ENCODE data around the gene LUM.
A peak's percentile ranks its signal among the peaks of the same experiment; 100 is the strongest.

Gene LUM

GRCh38 chr12:91129662-91130362, 18.5 kb upstream of the LUM start:
- in situ Hi-C loops (cut with HindIII; ENCODE audit: low pct_unique_long_range_greater_than_20kb, low sequenced_read_pairs): no loop called here
- DNase-seq (ENCODE audit: low read depth in 1 of 2, low spot score in 1 of 2): no peak
- TF ChIP-seq JUND (IDR thresholded peaks at IDR 0.05; ENCODE audit: low read depth): no peak

GRCh38 chr12:91127751-91128150, 16.5 kb upstream of the LUM start:
- no peak for TF ChIP-seq JUND (IDR thresholded peaks at IDR 0.05; ENCODE audit: low read depth)
- DNase-seq (ENCODE audit: low read depth in 1 of 2, low spot score in 1 of 2): no peak
- in situ Hi-C loops (cut with HindIII; ENCODE audit: low pct_unique_long_range_greater_than_20kb, low sequenced_read_pairs): no loop called here

- in situ Hi-C loops (cut with HindIII; ENCODE audit: low pct_unique_long_range_greater_than_20kb, low sequenced_read_pairs): no loop called here
- TF ChIP-seq JUND (IDR thresholded peaks at IDR 0.05; ENCODE audit: low read depth): no peak
Observed at GRCh38 chr12:91127306-91127705, 16.0 kb upstream of the LUM start.

GRCh38 chr12:91126516-91126915, 15.2 kb upstream of the LUM start:
- TF ChIP-seq JUND (IDR thresholded peaks at IDR 0.05; ENCODE audit: low read depth): no peak
- no peak for DNase-seq (ENCODE audit: low read depth in 1 of 2, low spot score in 1 of 2)
- in situ Hi-C loops (cut with HindIII; ENCODE audit: low pct_unique_long_range_greater_than_20kb, low sequenced_read_pairs): no loop called here

More at GRCh38 chr12:91127306-91127705, 16.0 kb upstream of the LUM start:
- DNase-seq (ENCODE audit: low read depth in 1 of 2, low spot score in 1 of 2): no peak

GRCh38 chr12:91123236-91123916, 12.1 kb upstream of the LUM start:
- TF ChIP-seq JUND (IDR thresholded peaks at IDR 0.05; ENCODE audit: low read depth): no peak
- in situ Hi-C loops (cut with HindIII; ENCODE audit: low pct_unique_long_range_greater_than_20kb, low sequenced_read_pairs): no loop called here

GRCh38 chr12:91120781-91121180, 9.5 kb upstream of the LUM start:
- no peak for TF ChIP-seq JUND (IDR thresholded peaks at IDR 0.05; ENCODE audit: low read depth)
- DNase-seq (ENCODE audit: low read depth in 1 of 2, low spot score in 1 of 2): no peak
- in situ Hi-C loops (cut with HindIII; ENCODE audit: low pct_unique_long_range_greater_than_20kb, low sequenced_read_pairs): no loop called here

More at GRCh38 chr12:91123236-91123916, 12.1 kb upstream of the LUM start:
- DNase-seq (ENCODE audit: low read depth in 1 of 2, low spot score in 1 of 2): no peak

- in situ Hi-C loops (cut with HindIII; ENCODE audit: low pct_unique_long_range_greater_than_20kb, low sequenced_read_pairs): no loop called here
- no peak for TF ChIP-seq JUND (IDR thresholded peaks at IDR 0.05; ENCODE audit: low read depth)
- DNase-seq (ENCODE audit: low read depth in 1 of 2, low spot score in 1 of 2): no peak
Observed at GRCh38 chr12:91119089-91119488, 7.8 kb upstream of the LUM start.

GRCh38 chr12:91113621-91114020, 2.3 kb upstream of the LUM start:
- TF ChIP-seq JUND (IDR thresholded peaks at IDR 0.05; ENCODE audit: low read depth): no peak
- in situ Hi-C loops (cut with HindIII; ENCODE audit: low pct_unique_long_range_greater_than_20kb, low sequenced_read_pairs): no loop called here

GRCh38 chr12:91110311-91110924, 876 bp downstream of the LUM start:
- no peak for DNase-seq (ENCODE audit: low read depth in 1 of 2, low spot score in 1 of 2)

More at GRCh38 chr12:91113621-91114020, 2.3 kb upstream of the LUM start:
- no peak for DNase-seq (ENCODE audit: low read depth in 1 of 2, low spot score in 1 of 2)

GRCh38 chr12:91109581-91110310, 1.5 kb downstream of the LUM start:
- TF ChIP-seq JUND (IDR thresholded peaks at IDR 0.05; ENCODE audit: low read depth): no peak
- DNase-seq (ENCODE audit: low read depth in 1 of 2, low spot score in 1 of 2): no peak
- in situ Hi-C loops (cut with HindIII; ENCODE audit: low pct_unique_long_range_greater_than_20kb, low sequenced_read_pairs): no loop called here

More at GRCh38 chr12:91110311-91110924, 876 bp downstream of the LUM start:
- in situ Hi-C loops (cut with HindIII; ENCODE audit: low pct_unique_long_range_greater_than_20kb, low sequenced_read_pairs): no loop called here
- TF ChIP-seq JUND (IDR thresholded peaks at IDR 0.05; ENCODE audit: low read depth): no peak

GRCh38 chr12:91109148-91109564, 2.1 kb downstream of the LUM start:
- TF ChIP-seq JUND (IDR thresholded peaks at IDR 0.05; ENCODE audit: low read depth): no peak
- peak in 1 of 2 experiments; percentile 81 for DNase-seq (ENCODE audit: low read depth in 1 of 2, low spot score in 1 of 2)
- in situ Hi-C loops (cut with HindIII; ENCODE audit: low pct_unique_long_range_greater_than_20kb, low sequenced_read_pairs): no loop called here

- no peak for DNase-seq (ENCODE audit: low read depth in 1 of 2, low spot score in 1 of 2)
- in situ Hi-C loops (cut with HindIII; ENCODE audit: low pct_unique_long_range_greater_than_20kb, low sequenced_read_pairs): no loop called here
- TF ChIP-seq JUND (IDR thresholded peaks at IDR 0.05; ENCODE audit: low read depth): no peak
Observed at GRCh38 chr12:91108196-91108755, 3.0 kb downstream of the LUM start.
